GM19043 (cell line): Measurements from ENCODE around the gene UTP4.

Experiments
- ATAC-seq: cut with Tn5 transposase; IDR thresholded peaks from one replicate; pipeline ENCODE4 v1.9.1; 2021; ENCODE audit warnings: low read depth; ENCODE audit not compliant: unreplicated experiment

The UTP4 gene

GRCh38 chr16:69169607-69170352 lies 37.3 kb downstream of the UTP4 start:
- no peak for ATAC-seq

- ATAC-seq, result no peak
These were observed 39.1 kb downstream of the UTP4 start for GRCh38 chr16:69171325-69172084.

GRCh38 chr16:69176033-69176800 lies 43.8 kb downstream of the UTP4 start:
- no peak for ATAC-seq

- ATAC-seq, result no peak
These were observed 47.0 kb downstream of the UTP4 start for GRCh38 chr16:69179328-69180010.

GRCh38 chr16:69180011-69180338 lies 47.5 kb downstream of the UTP4 start:
- no peak for ATAC-seq

GRCh38 chr16:69182730-69183416 lies 50.4 kb downstream of the UTP4 start:
- ATAC-seq, result no peak

- ATAC-seq, result peak; percentile 79
These were observed 54.4 kb downstream of the UTP4 start, which contains the start of gene SNTB2 for GRCh38 chr16:69186642-69187445. Gene SNTB2 (plus strand): TSS chr16:69187164. CDS start chr16:69187167, 3 bp downstream.

GRCh38 chr16:69187446-69188235 lies 55.2 kb downstream of the UTP4 start:
- ATAC-seq, result peak; percentile 22

- ATAC-seq, result no peak
These were observed 55.7 kb downstream of the UTP4 start for GRCh38 chr16:69188236-69188549.

GRCh38 chr16:69188716-69189115 lies 56.3 kb downstream of the UTP4 start:
- ATAC-seq, result no peak

GRCh38 chr16:69190046-69190588 lies 57.7 kb downstream of the UTP4 start:
- no peak for ATAC-seq

- no peak for ATAC-seq
These were observed 58.1 kb downstream of the UTP4 start for GRCh38 chr16:69190598-69190997.

- ATAC-seq, result no peak
These were observed 58.7 kb downstream of the UTP4 start for GRCh38 chr16:69191136-69191535.

GRCh38 chr16:69193855-69194254 lies 61.4 kb downstream of the UTP4 start:
- ATAC-seq, result no peak

GRCh38 chr16:69194488-69194887 lies 62.0 kb downstream of the UTP4 start:
- no peak for ATAC-seq

- ATAC-seq, result no peak
These were observed 63.0 kb downstream of the UTP4 start for GRCh38 chr16:69195369-69196029.

- ATAC-seq, result no peak
These were observed 65.1 kb downstream of the UTP4 start for GRCh38 chr16:69197573-69197972.

- ATAC-seq, result no peak
These were observed 66.9 kb downstream of the UTP4 start for GRCh38 chr16:69199382-69199781.
